Measurements from ENCODE around the gene MRPL42. TPM values are rescaled to one million over a fixed set of nuclear protein-coding genes. Genes with fewer than 3 reads are reported as not detected.

The MRPL42 gene
- total RNA-seq, 3 donors from 2014 or later (not counting 1 experiment from before 2014, with no cell fraction given): 36.4 to 42.7 (median 37.1) TPM

- ATAC-seq (no peak), DNase-seq (no peak)
- no peaks in the 10 kb centered on the region for H3K9me3 Mint-ChIP-seq
- 76% methylated on average over 1 of the region's 1 CpG for WGBS (ENCODE audit: insufficient coverage)
- Histone ChIP-seq H3K9me3 (ENCODE audit: control insufficient read depth, insufficient read depth, low read length) (no peaks in the 10 kb centered on the region), H3K36me3 (ENCODE audit: control insufficient read depth, insufficient read depth, low read length) (no peaks in the 10 kb centered on the region), H3K4me1 (ENCODE audit: control insufficient read depth, insufficient read depth, low read length) (no peaks in the 10 kb centered on the region), H3K27me3 (ENCODE audit: control insufficient read depth, insufficient read depth, low read length) (no peaks in the 10 kb centered on the region), H3K4me3 (ENCODE audit: low read length) (no peak overlapping the region), H3K27ac (ENCODE audit: low read length) (no peak overlapping the region)
- peaks cover 7 to 12% of the 10 kb centered on the region in 2 donors for H3K27me3 Mint-ChIP-seq (ENCODE audit: low read depth in 2 of 2)
- intact Hi-C loops (cut with micrococcal nuclease): no loop called here
- no peaks in the 10 kb centered on the region for H3K36me3 Mint-ChIP-seq
- H3K27ac Mint-ChIP-seq: no peak overlapping the region
- H3K4me1 Mint-ChIP-seq: no peaks in the 10 kb centered on the region
- no peak for TF ChIP-seq CTCF (IDR thresholded peaks at IDR 0.05)
- H3K4me3 Mint-ChIP-seq: no peak overlapping the region
Measured at GRCh38 chr12:93449277-93449676, 18.0 kb upstream of the MRPL42 start.

GRCh38 chr12:93451423-93452158, 15.7 kb upstream of the MRPL42 start:
- H3K27ac Mint-ChIP-seq: no peak overlapping the region
- WGBS (ENCODE audit: insufficient coverage): 51% methylated on average over 3 of the region's 3 CpGs
- intact Hi-C loops (cut with micrococcal nuclease): no loop called here
- DNase-seq (no peak), ATAC-seq (no peak)
- no peaks in the 10 kb centered on the region for H3K36me3 Mint-ChIP-seq
- Histone ChIP-seq H3K9me3 (ENCODE audit: control insufficient read depth, insufficient read depth, low read length) (no peaks in the 10 kb centered on the region), H3K36me3 (ENCODE audit: control insufficient read depth, insufficient read depth, low read length) (no peaks in the 10 kb centered on the region), H3K27ac (ENCODE audit: low read length) (no peak overlapping the region), H3K4me3 (ENCODE audit: low read length) (no peak overlapping the region), H3K4me1 (ENCODE audit: control insufficient read depth, insufficient read depth, low read length) (no peaks in the 10 kb centered on the region), H3K27me3 (ENCODE audit: control insufficient read depth, insufficient read depth, low read length) (no peaks in the 10 kb centered on the region)
- H3K9me3 Mint-ChIP-seq: no peaks in the 10 kb centered on the region
- H3K4me1 Mint-ChIP-seq: no peaks in the 10 kb centered on the region
- TF ChIP-seq CTCF (IDR thresholded peaks at IDR 0.05): no peak
- H3K4me3 Mint-ChIP-seq: no peak overlapping the region
- H3K27me3 Mint-ChIP-seq (ENCODE audit: low read depth in 2 of 2): peaks cover 15% of the 10 kb centered on the region in 2 donors

- no peak for ATAC-seq
- no peak overlapping the region for H3K4me3 Mint-ChIP-seq
- Histone ChIP-seq H3K27ac (ENCODE audit: low read length) (no peak overlapping the region), H3K27me3 (ENCODE audit: control insufficient read depth, insufficient read depth, low read length) (no peaks in the 10 kb centered on the region), H3K4me3 (ENCODE audit: low read length) (no peak overlapping the region), H3K9me3 (ENCODE audit: control insufficient read depth, insufficient read depth, low read length) (no peaks in the 10 kb centered on the region), H3K4me1 (ENCODE audit: control insufficient read depth, insufficient read depth, low read length) (no peaks in the 10 kb centered on the region), H3K36me3 (ENCODE audit: control insufficient read depth, insufficient read depth, low read length) (no peaks in the 10 kb centered on the region)
- DNase-seq: no peak
- no peaks in the 10 kb centered on the region for H3K9me3 Mint-ChIP-seq
- intact Hi-C loops (cut with micrococcal nuclease): no loop called here
- no peak for TF ChIP-seq CTCF (IDR thresholded peaks at IDR 0.05)
- no peaks in the 10 kb centered on the region for H3K4me1 Mint-ChIP-seq
- H3K27me3 Mint-ChIP-seq (ENCODE audit: low read depth in 2 of 2): peaks cover 17 to 18% of the 10 kb centered on the region in 2 donors
- no peaks in the 10 kb centered on the region for H3K36me3 Mint-ChIP-seq
- no peak overlapping the region for H3K27ac Mint-ChIP-seq
- 95% methylated on average over 5 of the region's 5 CpGs for WGBS (ENCODE audit: insufficient coverage)
Measured at GRCh38 chr12:93453633-93454032, 13.7 kb upstream of the MRPL42 start.

GRCh38 chr12:93456077-93456476, 11.2 kb upstream of the MRPL42 start:
- H3K27ac ChIP-seq (ENCODE audit: low read length): no peak overlapping the region
- H3K4me3 ChIP-seq (ENCODE audit: low read length): no peak overlapping the region
- Mint-ChIP-seq H3K4me1 (no peaks in the 10 kb centered on the region), H3K9me3 (no peaks in the 10 kb centered on the region), H3K4me3 (no peak overlapping the region), H3K27me3 (ENCODE audit: low read depth in 2 of 2) (peaks cover 9 to 12% of the 10 kb centered on the region in 2 donors), H3K27ac (no peak overlapping the region), H3K36me3 (no peaks in the 10 kb centered on the region)
- H3K9me3 ChIP-seq (ENCODE audit: control insufficient read depth, insufficient read depth, low read length): no peaks in the 10 kb centered on the region
- H3K27me3 ChIP-seq (ENCODE audit: control insufficient read depth, insufficient read depth, low read length): no peaks in the 10 kb centered on the region
- no peak for ATAC-seq
- H3K36me3 ChIP-seq (ENCODE audit: control insufficient read depth, insufficient read depth, low read length): no peaks in the 10 kb centered on the region
- intact Hi-C loops (cut with micrococcal nuclease): no loop called here
- H3K4me1 ChIP-seq (ENCODE audit: control insufficient read depth, insufficient read depth, low read length): no peaks in the 10 kb centered on the region
- WGBS (ENCODE audit: insufficient coverage): 89% methylated on average over 2 of the region's 2 CpGs
- no peak for DNase-seq
- no peak for TF ChIP-seq CTCF (IDR thresholded peaks at IDR 0.05)
